Sigmoid colon (tissue), 7 donors: ENCODE results near the gene NLN. TPM values are rescaled to one million over a fixed set of nuclear protein-coding genes. Genes with fewer than 3 reads are reported as not detected.

Experiments used
- DNase-seq: peaks from one replicate; pipeline ENCODE4 v3.0.0-alpha.2; 2019
- H3K27ac ChIP-seq, 4 donors: fragments of 200-600 bp; sonication (generic); one replicate each; pipeline ENCODE4 v1.5.1; 2016 to 2019; ENCODE audit warnings: mild to moderate bottlenecking in 1 of 4
- H3K27me3 ChIP-seq, 3 donors: fragments of 200-600 bp; sonication (generic); one replicate each; pipeline ENCODE4 v1.5.1; 2019; ENCODE audit warnings: mild to moderate bottlenecking in 1 of 3
- H3K36me3 ChIP-seq, 4 donors: fragments of 200-600 bp; sonication (generic); one replicate each; pipeline ENCODE4 v1.5.1; 2016 to 2019
- H3K4me1 ChIP-seq, 4 donors: fragments of 200-600 bp; sonication (generic); one replicate each; pipeline ENCODE4 v1.5.1; 2017 to 2019
- H3K4me3 ChIP-seq, 4 donors: fragments of 200-600 bp; sonication (generic); one replicate each; pipeline ENCODE4 v1.5.1; 2017 to 2019; ENCODE audit warnings: mild to moderate bottlenecking in 2 of 4, moderate library complexity in 1 of 4
- H3K9me3 ChIP-seq, 4 donors: fragments of 200-600 bp in 3 of 4; sonication (generic) in 3 of 4; one replicate each; pipeline versions ENCODE4 v1.5.1 to v1.6.1; 2013 to 2019
- EP300 ChIP-seq, 4 donors: sonication (generic); formaldehyde crosslinking; IDR thresholded peaks; one replicate each; pipeline ENCODE4 v1.6.1; 2017; ENCODE audit warnings: antibody characterized with exemption in 4 of 4
- POLR2A ChIP-seq, 2 donors: fragments of 450-650 bp; IDR thresholded peaks; one replicate each; pipeline ENCODE4 v1.6.1; 2016; ENCODE audit warnings: antibody characterized with exemption in 2 of 2, mild to moderate bottlenecking in 2 of 2, moderate library complexity in 2 of 2
- POLR2AphosphoS5 ChIP-seq, 4 donors: sonication (generic); formaldehyde crosslinking; IDR thresholded peaks; one replicate each; pipeline ENCODE4 v1.6.1; 2017; ENCODE audit warnings: antibody characterized with exemption in 4 of 4
- WGBS, 2 donors: extraction: QIAGEN DNeasy Blood & Tissue Kit; methylation state at CpG; one replicate each; pipeline ENCODE4 v1.1.7; 2013; 5-methylcytosine and 5-hydroxymethylcytosine counted together
- intact Hi-C: fragments of 100-400 bp; cut with DNase I; formaldehyde crosslinking; loops from one replicate; pipeline ENCODE4 v1.15.1; 2023
- polyA plus RNA-seq, 3 donors: library from polyadenylated mRNA; stranded (reverse); fragments of 200-250 nt; gene quantifications; one replicate each; pipeline ENCODE4 v1.2.3, GENCODE V29; 2013
- total RNA-seq, 4 donors: library from RNA; depleted of rRNA; stranded (reverse); fragments of >200 nt; gene quantifications; one replicate each; pipeline ENCODE4 v1.1.0, GENCODE V29; 2016
- TF ChIP-seq, protein P1 (sequence below), 4 experiments: fragments of 450-650 bp in 3 of 4; fragments of 200-600 bp in 1 of 4; IDR thresholded peaks; one replicate each; pipeline ENCODE4 v1.5.1; 2016 to 2019; ENCODE audit warnings: antibody characterized with exemption in 4 of 4, mild to moderate bottlenecking in 3 of 4, moderate library complexity in 2 of 4
- donor health status: healthy with polysubstance abuse.
- donor health status: Bipolar disorder and iron deficiency.
- donor health status: healthy.

NLN gene
- total and polyA plus RNA-seq, 7 donors, result 4.8 to 43.7 (median 7.8) TPM

DNA sequence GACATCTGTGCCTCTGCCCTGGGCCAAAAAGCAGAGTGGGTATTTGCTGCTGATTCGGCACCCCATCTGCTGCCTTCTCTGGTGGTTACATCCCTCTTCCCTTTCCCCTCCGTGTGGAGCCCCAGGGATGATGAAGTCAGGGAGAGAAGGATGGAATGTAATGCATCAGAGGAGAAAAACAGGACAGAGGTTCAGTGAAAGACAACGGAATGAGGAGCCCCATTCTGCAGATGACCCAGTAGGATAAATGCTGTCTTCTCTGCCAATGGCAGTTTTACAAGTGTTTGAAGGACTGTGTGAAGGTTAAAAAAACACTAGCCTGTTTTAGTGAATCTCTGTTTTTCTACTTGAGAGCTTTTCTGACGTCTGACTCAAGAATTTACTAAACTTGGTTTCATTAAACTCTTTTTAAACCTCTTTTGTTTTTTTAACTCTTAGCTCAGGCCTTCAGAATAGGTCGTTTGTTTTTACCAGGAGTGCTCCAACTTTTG is 86.3 kb downstream of the NLN start:
- TF ChIP-seq POLR2AphosphoS5 (IDR thresholded peaks at IDR 0.05) (no peak), POLR2A (IDR thresholded peaks at IDR 0.05) (no peak), EP300 (IDR thresholded peaks at IDR 0.05) (no peak)
- TF ChIP-seq, protein P1, sequence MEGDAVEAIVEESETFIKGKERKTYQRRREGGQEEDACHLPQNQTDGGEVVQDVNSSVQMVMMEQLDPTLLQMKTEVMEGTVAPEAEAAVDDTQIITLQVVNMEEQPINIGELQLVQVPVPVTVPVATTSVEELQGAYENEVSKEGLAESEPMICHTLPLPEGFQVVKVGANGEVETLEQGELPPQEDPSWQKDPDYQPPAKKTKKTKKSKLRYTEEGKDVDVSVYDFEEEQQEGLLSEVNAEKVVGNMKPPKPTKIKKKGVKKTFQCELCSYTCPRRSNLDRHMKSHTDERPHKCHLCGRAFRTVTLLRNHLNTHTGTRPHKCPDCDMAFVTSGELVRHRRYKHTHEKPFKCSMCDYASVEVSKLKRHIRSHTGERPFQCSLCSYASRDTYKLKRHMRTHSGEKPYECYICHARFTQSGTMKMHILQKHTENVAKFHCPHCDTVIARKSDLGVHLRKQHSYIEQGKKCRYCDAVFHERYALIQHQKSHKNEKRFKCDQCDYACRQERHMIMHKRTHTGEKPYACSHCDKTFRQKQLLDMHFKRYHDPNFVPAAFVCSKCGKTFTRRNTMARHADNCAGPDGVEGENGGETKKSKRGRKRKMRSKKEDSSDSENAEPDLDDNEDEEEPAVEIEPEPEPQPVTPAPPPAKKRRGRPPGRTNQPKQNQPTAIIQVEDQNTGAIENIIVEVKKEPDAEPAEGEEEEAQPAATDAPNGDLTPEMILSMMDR (IDR thresholded peaks at IDR 0.05), result no peak
- Histone ChIP-seq H3K27me3 (no peaks in the 10 kb centered on the region), H3K4me1 (no peaks in the 10 kb centered on the region), H3K4me3 (no peak overlapping the region), H3K36me3 (peaks cover 0 to 15% (median 0%) of the 10 kb centered on the region in 4 donors), H3K27ac (no peak overlapping the region), H3K9me3 (no peaks in the 10 kb centered on the region)
- intact Hi-C loops, result no loop called here
- 71 to 84% methylated on average over 5 of the region's 5 CpGs for WGBS, 2 donors
- DNase-seq, result no peak

GRCh38 chr5:65808818-65809217 is 86.8 kb downstream of the NLN start:
- Histone ChIP-seq H3K36me3 (peaks cover 0 to 14% (median 0%) of the 10 kb centered on the region in 4 donors), H3K4me1 (no peaks in the 10 kb centered on the region), H3K27me3 (no peaks in the 10 kb centered on the region), H3K9me3 (no peaks in the 10 kb centered on the region), H3K4me3 (no peak overlapping the region), H3K27ac (no peak overlapping the region)
- DNase-seq, result no peak
- intact Hi-C loops, result no loop called here
- WGBS, 2 donors, result 89 to 93% methylated on average over 1 of the region's 1 CpG
- TF ChIP-seq, protein P1 (IDR thresholded peaks at IDR 0.05), result no peak
- no peak for TF ChIP-seq EP300 (IDR thresholded peaks at IDR 0.05)
- TF ChIP-seq POLR2A (IDR thresholded peaks at IDR 0.05), result no peak
- TF ChIP-seq POLR2AphosphoS5 (IDR thresholded peaks at IDR 0.05), result no peak

DNA sequence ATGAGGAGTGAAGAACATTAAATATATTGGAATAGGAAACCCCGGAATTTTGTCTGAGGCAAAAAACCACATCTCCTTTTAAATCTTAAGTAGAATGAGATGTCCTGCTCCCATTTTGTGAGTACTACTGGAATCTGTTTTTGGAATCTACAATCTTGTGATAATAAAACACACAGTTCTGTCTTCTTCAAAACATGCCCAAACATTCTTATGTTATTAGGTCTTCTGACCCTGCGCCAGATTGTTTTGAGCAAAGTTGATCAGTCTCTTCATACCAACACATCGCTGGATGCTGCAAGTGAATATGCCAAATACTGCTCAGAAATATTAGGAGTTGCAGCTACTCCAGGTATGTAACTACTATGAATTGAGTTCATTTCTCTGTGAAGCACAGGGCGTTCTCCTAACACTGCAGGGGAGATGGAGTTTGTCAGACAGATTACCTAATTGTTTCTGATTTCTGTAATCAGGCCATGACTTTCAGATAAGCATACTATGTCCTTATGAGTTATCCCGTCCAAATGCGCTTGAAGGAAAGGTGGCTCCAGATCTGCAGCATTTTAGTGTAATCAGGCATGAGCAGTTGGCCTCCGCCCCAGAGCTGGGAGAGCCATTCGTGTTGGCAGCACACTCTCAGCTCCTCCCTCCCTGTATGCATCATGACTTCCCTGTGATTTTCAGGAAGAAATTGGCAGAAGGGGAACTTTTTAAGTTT is 88.0 kb downstream of the NLN start:
- 45 to 80% methylated on average over 8 of the region's 8 CpGs for WGBS, 2 donors
- TF ChIP-seq EP300 (IDR thresholded peaks at IDR 0.05) (no peak), POLR2AphosphoS5 (IDR thresholded peaks at IDR 0.05) (no peak), POLR2A (IDR thresholded peaks at IDR 0.05) (no peak)
- TF ChIP-seq, protein P1 (IDR thresholded peaks at IDR 0.05), result no peak
- Histone ChIP-seq H3K9me3 (no peaks in the 10 kb centered on the region), H3K27me3 (no peaks in the 10 kb centered on the region), H3K4me1 (no peaks in the 10 kb centered on the region), H3K36me3 (peaks cover 0 to 14% (median 0%) of the 10 kb centered on the region in 4 donors), H3K27ac (peak overlapping the region in 1 of 4 donors; percentile 9), H3K4me3 (no peak overlapping the region)
- DNase-seq, result no peak
- intact Hi-C loops, result no loop called here

DNA sequence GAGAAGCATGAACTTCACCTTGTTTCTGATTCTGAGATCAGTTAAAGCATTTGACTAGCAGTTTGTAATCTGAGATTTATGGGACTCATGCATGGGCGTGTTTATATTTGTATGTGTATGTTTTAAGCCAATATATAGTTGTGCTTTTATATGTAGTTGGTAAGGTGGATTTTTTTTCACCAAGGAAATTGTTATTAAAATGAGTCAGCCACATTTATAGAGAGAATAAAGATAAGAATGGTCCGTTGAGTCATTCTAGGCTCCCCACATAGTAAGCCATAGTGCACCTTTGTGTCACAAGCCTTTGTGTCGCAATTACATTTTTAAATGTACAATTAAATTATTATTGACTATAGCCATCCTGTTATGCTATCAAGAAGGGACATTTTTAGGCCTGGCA is 89.0 kb downstream of the NLN start:
- intact Hi-C loops, result no loop called here
- DNase-seq, result no peak
- peaks cover 0 to 14% (median 0%) of the 10 kb centered on the region in 4 donors for H3K36me3 ChIP-seq
- TF ChIP-seq POLR2A (IDR thresholded peaks at IDR 0.05) (no peak), EP300 (IDR thresholded peaks at IDR 0.05) (no peak), POLR2AphosphoS5 (IDR thresholded peaks at IDR 0.05) (no peak)
- TF ChIP-seq, protein P1 (IDR thresholded peaks at IDR 0.05), result no peak
- H3K27ac ChIP-seq, result no peak overlapping the region
- H3K27me3 ChIP-seq, result no peaks in the 10 kb centered on the region
- 24 to 81% methylated on average over 3 of the region's 3 CpGs for WGBS, 2 donors
- H3K9me3 ChIP-seq, result no peaks in the 10 kb centered on the region
- H3K4me3 ChIP-seq, result no peak overlapping the region
- no peaks in the 10 kb centered on the region for H3K4me1 ChIP-seq
